ENCODE measurements around the gene S100A2. TPM values are rescaled to one million over a fixed set of nuclear protein-coding genes. Genes with fewer than 3 reads are reported as not detected.
"Not testable (repeated sequence)": the region's sequence is repeated elsewhere in the genome, so short reads cannot be mapped to it uniquely, and the experiment has no call there.

Gene S100A2
- total and polyA plus RNA-seq, 2 experiments from 2014 or later = 1.7 to 8.6 TPM

DNA sequence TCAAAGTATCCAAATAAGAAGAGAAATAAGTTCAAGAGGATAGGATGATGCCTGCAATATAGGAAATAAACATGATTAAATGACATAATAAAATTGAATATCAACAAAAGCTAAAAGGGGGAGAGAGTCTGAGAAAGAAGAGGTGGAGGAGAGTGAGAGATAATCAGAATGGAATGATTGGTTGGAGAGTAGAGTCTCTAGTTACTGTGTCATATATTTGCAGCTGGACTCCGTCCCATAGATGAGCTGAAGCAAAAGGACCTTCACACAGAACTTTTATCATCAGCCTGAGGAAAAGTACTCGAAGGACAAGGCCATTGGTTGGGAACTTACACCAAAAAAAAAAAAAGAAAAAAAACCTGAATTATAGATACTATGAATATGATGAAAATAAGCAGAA lies 22.8 kb upstream of the S100A2 start:
- Histone ChIP-seq H3K27me3 (replicated peaks; ENCODE audit: insufficient read depth) (no peaks in the 10 kb centered on the region), H4K20me1 (ENCODE audit: insufficient read depth) (no peaks in the 10 kb centered on the region), H3K4me2 (ENCODE audit: unreplicated experiment) (no peak overlapping the region), H3K4me1 (ENCODE audit: insufficient read depth) (peaks cover 6% of the 10 kb centered on the region), H3K4me3 (no peak overlapping the region), H3K9me3 (ENCODE audit: low read depth) (no peaks in the 10 kb centered on the region), H2AFZ (no peak overlapping the region), H3K36me3 (ENCODE audit: low read depth) (no peaks in the 10 kb centered on the region), H3F3A (ENCODE audit: insufficient read depth) (0 out of 2 replicates have a peak, but pooled peaks cover 7% of the 10 kb centered on the region), H3K27ac (no peak overlapping the region), H3K9me2 (ENCODE audit: insufficient read depth) (no peaks in the 10 kb centered on the region), H3K79me2 (ENCODE audit: insufficient read depth) (no peaks in the 10 kb centered on the region), H3K9ac (no peak overlapping the region)
- DNase-seq = no peak
- TF ChIP-seq EZH2 (IDR thresholded peaks at IDR 0.05; ENCODE audit: insufficient read depth, poor library complexity, severe bottlenecking) = no peak
- TF ChIP-seq EZH2phosphoT487 (IDR thresholded peaks at IDR 0.05; ENCODE audit: insufficient read depth, low read depth) = no peak
- 66 to 83% methylated on average over 2 of the region's 2 CpGs for WGBS, 2 experiments (ENCODE audit: low coverage in 1 of 2, low lambda C conversion rate in 2 of 2, missing lambda C conversion rate in 2 of 2)
- in situ Hi-C loops (cut with MboI) = no loop called here

DNA sequence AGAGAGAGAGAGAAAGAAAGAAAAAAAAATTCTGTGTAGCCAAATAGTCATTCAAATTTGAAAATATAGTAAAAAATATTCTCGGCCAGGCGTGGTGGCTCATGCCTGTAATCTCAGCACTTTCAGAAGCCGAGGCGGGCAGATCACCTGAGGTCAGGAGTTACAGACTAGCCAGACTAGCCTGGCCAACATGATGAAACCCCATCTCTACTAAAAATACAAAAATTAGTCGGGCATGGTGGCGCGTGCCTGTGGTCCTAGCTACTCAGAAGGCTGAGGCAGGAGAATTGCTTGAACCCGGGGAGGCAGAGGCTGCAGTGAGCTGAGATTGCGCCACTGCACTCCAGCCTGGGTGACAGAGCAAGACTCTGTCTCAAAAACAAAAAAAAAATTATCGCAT lies 22.4 kb upstream of the S100A2 start:
- H3K27me3 ChIP-seq (replicated peaks; ENCODE audit: insufficient read depth); H3K27ac ChIP-seq; H3K36me3 ChIP-seq (ENCODE audit: low read depth); H3K9ac ChIP-seq; H3K9me2 ChIP-seq (ENCODE audit: insufficient read depth); H3K9me3 ChIP-seq (ENCODE audit: low read depth); in situ Hi-C loops (cut with MboI); H3K4me3 ChIP-seq; H3K79me2 ChIP-seq (ENCODE audit: insufficient read depth); H2AFZ ChIP-seq; H3F3A ChIP-seq (ENCODE audit: insufficient read depth); DNase-seq; H3K4me1 ChIP-seq (ENCODE audit: insufficient read depth); H4K20me1 ChIP-seq (ENCODE audit: insufficient read depth); H3K4me2 ChIP-seq (ENCODE audit: unreplicated experiment): not testable (repeated sequence)
- 95 to 96% methylated on average over 10 of the region's 10 CpGs for WGBS, 2 experiments (ENCODE audit: low coverage in 1 of 2, low lambda C conversion rate in 2 of 2, missing lambda C conversion rate in 2 of 2)

DNA sequence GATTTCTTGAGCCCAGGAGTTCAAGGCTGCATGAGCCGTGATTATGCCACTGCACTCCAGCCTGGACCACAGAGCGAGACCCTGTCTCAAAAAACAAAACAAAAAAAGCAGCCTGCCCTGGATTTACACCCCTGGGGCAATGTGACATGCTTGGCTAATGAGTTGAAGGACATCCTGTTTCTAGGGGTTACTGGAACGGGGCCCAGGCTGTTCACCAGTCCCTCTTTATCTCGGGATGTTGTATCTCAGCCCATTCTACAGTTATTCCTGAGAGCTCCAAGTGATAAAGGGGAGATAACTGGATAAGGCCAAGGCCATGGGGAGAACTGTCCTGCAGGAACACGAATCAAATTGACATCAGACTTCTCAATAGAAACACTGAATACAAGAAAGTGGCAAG lies 21.7 kb upstream of the S100A2 start:
- H3K36me3 ChIP-seq (ENCODE audit: low read depth) = no peaks in the 10 kb centered on the region
- DNase-seq = no peak
- no peak overlapping the region for H3K4me2 ChIP-seq (ENCODE audit: unreplicated experiment)
- H3K9me3 ChIP-seq (ENCODE audit: low read depth) = no peaks in the 10 kb centered on the region
- peaks cover 6% of the 10 kb centered on the region for H3K4me1 ChIP-seq (ENCODE audit: insufficient read depth)
- no peaks in the 10 kb centered on the region for H3K9me2 ChIP-seq (ENCODE audit: insufficient read depth)
- H3F3A ChIP-seq (ENCODE audit: insufficient read depth) = 0 out of 2 replicates have a peak, but pooled peaks cover 7% of the 10 kb centered on the region
- no peaks in the 10 kb centered on the region for H3K27me3 ChIP-seq (replicated peaks; ENCODE audit: insufficient read depth)
- TF ChIP-seq EZH2phosphoT487 (IDR thresholded peaks at IDR 0.05; ENCODE audit: insufficient read depth, low read depth) = no peak
- no peak for TF ChIP-seq EZH2 (IDR thresholded peaks at IDR 0.05; ENCODE audit: insufficient read depth, poor library complexity, severe bottlenecking)
- H3K9ac ChIP-seq = no peak overlapping the region
- H3K4me3 ChIP-seq = no peak overlapping the region
- in situ Hi-C loops (cut with MboI) = no loop called here
- H2AFZ ChIP-seq = no peak overlapping the region
- no peaks in the 10 kb centered on the region for H4K20me1 ChIP-seq (ENCODE audit: insufficient read depth)
- H3K27ac ChIP-seq = no peak overlapping the region
- WGBS, 2 experiments (ENCODE audit: low coverage in 1 of 2, low lambda C conversion rate in 2 of 2, missing lambda C conversion rate in 2 of 2) = 89 to 90% methylated on average over 5 of the region's 5 CpGs
- no peaks in the 10 kb centered on the region for H3K79me2 ChIP-seq (ENCODE audit: insufficient read depth)

DNA sequence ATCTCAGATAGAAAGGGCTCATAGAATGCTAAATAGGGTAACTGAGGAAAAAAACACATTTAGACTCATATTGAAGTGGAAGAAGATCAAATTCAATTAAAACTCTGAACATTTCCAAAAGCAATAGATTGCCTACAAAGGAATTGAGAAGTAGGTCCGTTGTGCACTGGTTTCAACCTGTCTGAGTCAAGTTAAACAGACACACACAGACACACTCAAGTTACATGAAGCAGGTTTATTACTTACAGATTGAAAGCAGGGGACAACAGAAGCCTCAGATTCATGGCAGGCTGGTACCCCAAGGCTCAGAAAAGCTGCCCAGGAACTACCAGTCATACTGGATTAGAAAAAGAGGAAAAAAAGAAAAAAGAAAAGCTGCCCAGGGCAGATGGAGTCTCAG lies 20.7 kb upstream of the S100A2 start:
- Histone ChIP-seq H2AFZ (no peak overlapping the region), H3K79me2 (ENCODE audit: insufficient read depth) (no peaks in the 10 kb centered on the region), H3K4me3 (no peak overlapping the region), H3K9me2 (ENCODE audit: insufficient read depth) (no peaks in the 10 kb centered on the region), H3K27ac (no peak overlapping the region), H3K4me1 (ENCODE audit: insufficient read depth) (peaks cover 6% of the 10 kb centered on the region), H3K9me3 (ENCODE audit: low read depth) (no peaks in the 10 kb centered on the region), H3K27me3 (replicated peaks; ENCODE audit: insufficient read depth) (no peaks in the 10 kb centered on the region), H3K9ac (no peak overlapping the region), H4K20me1 (ENCODE audit: insufficient read depth) (no peaks in the 10 kb centered on the region), H3F3A (ENCODE audit: insufficient read depth) (0 out of 2 replicates have a peak, but pooled peaks cover 7% of the 10 kb centered on the region), H3K4me2 (ENCODE audit: unreplicated experiment) (no peak overlapping the region), H3K36me3 (ENCODE audit: low read depth) (no peaks in the 10 kb centered on the region)
- 44 to 54% methylated on average over 1 of the region's 1 CpG for WGBS, 2 experiments (ENCODE audit: low coverage in 1 of 2, low lambda C conversion rate in 2 of 2, missing lambda C conversion rate in 2 of 2)
- in situ Hi-C loops (cut with MboI) = no loop called here
- TF ChIP-seq EZH2phosphoT487 (IDR thresholded peaks at IDR 0.05; ENCODE audit: insufficient read depth, low read depth) = no peak
- TF ChIP-seq EZH2 (IDR thresholded peaks at IDR 0.05; ENCODE audit: insufficient read depth, poor library complexity, severe bottlenecking) = no peak
- DNase-seq = no peak

DNA sequence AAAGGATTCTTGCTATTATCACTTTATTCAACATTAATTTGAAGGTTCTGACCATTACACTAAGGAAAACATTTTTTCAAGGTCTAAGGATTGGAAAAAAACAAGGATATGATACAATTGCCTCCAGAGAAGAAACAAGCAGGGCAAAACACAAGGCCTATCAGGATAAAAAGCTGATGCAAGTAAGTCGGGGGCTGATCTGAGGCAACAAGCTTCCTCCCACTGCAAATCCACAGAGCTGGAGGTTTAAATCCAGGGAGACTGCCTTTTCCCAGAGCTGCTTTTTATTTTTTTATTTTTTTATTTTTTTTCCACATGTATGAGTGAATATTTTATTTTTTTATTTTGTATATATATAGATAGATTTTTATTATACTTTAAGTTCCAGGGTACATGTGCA lies 19.4 kb upstream of the S100A2 start:
- no peak for DNase-seq
- no peak overlapping the region for H3K4me3 ChIP-seq
- H3K9ac ChIP-seq = no peak overlapping the region
- H3K27ac ChIP-seq = no peak overlapping the region
- H3K36me3 ChIP-seq (ENCODE audit: low read depth) = no peaks in the 10 kb centered on the region
- H3K79me2 ChIP-seq (ENCODE audit: insufficient read depth) = no peaks in the 10 kb centered on the region
- no peaks in the 10 kb centered on the region for H3K9me3 ChIP-seq (ENCODE audit: low read depth)
- H2AFZ ChIP-seq = no peak overlapping the region
- H3K4me1 ChIP-seq (ENCODE audit: insufficient read depth) = peaks cover 6% of the 10 kb centered on the region
- H3K9me2 ChIP-seq (ENCODE audit: insufficient read depth) = no peaks in the 10 kb centered on the region
- in situ Hi-C loops (cut with MboI) = no loop called here
- 0 out of 2 replicates have a peak, but pooled peaks cover 7% of the 10 kb centered on the region for H3F3A ChIP-seq (ENCODE audit: insufficient read depth)
- TF ChIP-seq EZH2 (IDR thresholded peaks at IDR 0.05; ENCODE audit: insufficient read depth, poor library complexity, severe bottlenecking) (no peak), EZH2phosphoT487 (IDR thresholded peaks at IDR 0.05; ENCODE audit: insufficient read depth, low read depth) (no peak)
- 94 to 97% methylated on average over 1 of the region's 1 CpG for WGBS, 2 experiments (ENCODE audit: low coverage in 1 of 2, low lambda C conversion rate in 2 of 2, missing lambda C conversion rate in 2 of 2)
- H3K27me3 ChIP-seq (replicated peaks; ENCODE audit: insufficient read depth) = no peaks in the 10 kb centered on the region
- no peaks in the 10 kb centered on the region for H4K20me1 ChIP-seq (ENCODE audit: insufficient read depth)
- no peak overlapping the region for H3K4me2 ChIP-seq (ENCODE audit: unreplicated experiment)
